Fibroblast of mammary gland (primary cell): ENCODE measurements around the gene MICAL2.

Experiments used
- DNase-seq: peaks from one replicate; pipeline ENCODE4 v3.0.0-alpha.2; 2010; ENCODE audit warnings: low read depth
- H3K4me3 ChIP-seq: 2 replicates; pipeline ENCODE4 v1.5.1; 2011; ENCODE audit warnings: low read depth, mild to moderate bottlenecking, low read length, moderate library complexity; ENCODE audit not compliant: control insufficient read depth
- TF ChIP-seq, protein P1 (sequence below): conservative IDR thresholded peaks from 2 replicates; pipeline ENCODE4 v1.5.1; 2011; ENCODE audit warnings: low read depth, low read length, inconsistent platforms; ENCODE audit not compliant: control insufficient read depth, insufficient read depth

The MICAL2 gene

DNA sequence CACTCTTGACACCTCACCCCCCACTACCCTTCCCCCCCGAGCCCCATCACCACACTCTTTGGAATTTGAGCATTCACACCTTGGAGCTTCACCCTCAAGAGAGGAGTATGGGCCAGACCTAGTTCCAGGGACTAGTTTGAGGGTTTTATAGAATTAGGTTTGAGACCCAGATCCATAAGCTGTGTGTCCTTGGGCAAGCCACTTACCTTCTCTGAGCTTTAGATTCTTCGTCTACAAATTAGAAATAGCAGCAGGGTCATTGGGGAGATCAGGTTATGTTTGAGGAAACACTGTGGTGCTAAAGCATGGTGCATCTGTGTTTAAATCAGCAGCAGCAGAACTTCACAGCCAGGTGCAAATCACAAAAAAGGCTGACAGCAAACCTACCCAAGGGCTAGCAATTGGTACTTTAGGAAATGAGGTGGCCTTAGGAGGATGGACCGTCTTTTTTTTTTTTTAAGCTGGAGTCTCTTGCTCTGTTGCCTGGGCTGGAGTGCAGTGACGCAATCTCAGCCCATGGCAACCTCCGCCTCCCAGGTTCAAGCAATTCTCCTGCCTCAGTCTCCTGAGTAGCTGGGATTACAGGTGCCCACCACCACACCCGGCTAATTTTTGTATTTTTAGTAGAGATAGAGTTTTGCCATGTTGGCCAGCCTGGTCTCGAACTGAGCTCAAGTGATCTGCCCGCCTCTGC is 114.8 kb downstream of the MICAL2 start:
- no peak for DNase-seq
- H3K4me3 ChIP-seq: no peak overlapping the region
- TF ChIP-seq, protein P1, sequence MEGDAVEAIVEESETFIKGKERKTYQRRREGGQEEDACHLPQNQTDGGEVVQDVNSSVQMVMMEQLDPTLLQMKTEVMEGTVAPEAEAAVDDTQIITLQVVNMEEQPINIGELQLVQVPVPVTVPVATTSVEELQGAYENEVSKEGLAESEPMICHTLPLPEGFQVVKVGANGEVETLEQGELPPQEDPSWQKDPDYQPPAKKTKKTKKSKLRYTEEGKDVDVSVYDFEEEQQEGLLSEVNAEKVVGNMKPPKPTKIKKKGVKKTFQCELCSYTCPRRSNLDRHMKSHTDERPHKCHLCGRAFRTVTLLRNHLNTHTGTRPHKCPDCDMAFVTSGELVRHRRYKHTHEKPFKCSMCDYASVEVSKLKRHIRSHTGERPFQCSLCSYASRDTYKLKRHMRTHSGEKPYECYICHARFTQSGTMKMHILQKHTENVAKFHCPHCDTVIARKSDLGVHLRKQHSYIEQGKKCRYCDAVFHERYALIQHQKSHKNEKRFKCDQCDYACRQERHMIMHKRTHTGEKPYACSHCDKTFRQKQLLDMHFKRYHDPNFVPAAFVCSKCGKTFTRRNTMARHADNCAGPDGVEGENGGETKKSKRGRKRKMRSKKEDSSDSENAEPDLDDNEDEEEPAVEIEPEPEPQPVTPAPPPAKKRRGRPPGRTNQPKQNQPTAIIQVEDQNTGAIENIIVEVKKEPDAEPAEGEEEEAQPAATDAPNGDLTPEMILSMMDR: no peak

DNA sequence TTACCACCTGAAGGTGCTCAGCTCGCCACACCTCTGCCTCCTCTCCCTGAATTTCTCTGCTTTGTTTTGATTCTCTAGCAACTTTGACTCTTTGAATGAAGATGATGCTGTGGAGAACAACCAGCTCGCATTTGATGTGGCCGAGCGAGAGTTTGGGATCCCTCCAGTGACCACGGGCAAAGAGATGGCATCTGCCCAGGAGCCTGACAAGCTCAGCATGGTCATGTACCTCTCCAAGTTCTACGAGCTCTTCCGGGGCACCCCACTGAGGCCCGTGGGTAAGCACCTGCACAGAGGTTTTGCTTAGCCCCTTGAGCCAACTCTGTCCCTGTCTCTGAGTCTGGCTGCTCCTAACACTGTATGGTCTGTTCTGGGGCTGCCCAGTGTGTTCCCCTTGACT is 115.7 kb downstream of the MICAL2 start:
- TF ChIP-seq, protein P1: no peak
- DNase-seq: no peak
- H3K4me3 ChIP-seq: no peak overlapping the region

DNA sequence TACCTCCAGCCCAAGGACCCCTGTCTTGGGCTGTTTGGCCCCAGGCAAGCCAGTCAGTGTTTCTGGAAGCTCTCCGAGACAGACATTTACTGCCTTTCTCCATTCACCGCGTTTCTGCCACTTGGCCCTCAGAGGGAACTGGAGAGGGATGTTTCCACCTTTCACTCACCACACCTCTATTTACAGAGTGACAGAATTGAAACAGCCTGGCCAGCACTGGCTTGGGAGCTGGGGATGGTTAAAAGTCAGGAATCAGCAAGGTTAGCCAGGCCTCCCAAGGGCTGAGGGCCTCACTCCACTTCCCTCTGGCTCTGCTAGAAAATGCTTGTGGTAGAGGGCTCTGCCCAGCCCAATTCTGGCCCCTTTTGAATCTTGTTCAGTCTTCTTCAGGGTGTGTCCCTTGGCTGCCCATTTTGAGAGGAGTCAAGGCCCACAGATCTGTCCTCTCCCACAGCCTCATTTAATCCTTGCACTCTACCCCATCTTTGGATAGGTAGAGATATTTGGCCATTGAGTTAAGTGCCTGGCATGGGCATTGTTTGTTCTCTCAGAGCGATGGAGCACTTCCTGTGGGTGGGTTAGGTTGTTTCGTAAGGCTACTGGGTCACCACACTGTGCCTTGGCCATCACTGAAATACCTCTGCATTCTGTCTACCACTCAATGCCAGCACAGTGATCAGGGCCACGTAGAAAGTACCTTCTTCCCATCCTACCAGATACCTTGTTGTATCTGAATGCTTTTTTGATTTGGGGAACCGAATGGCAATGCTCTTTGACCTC is 119.2 kb downstream of the MICAL2 start:
- no peak overlapping the region for H3K4me3 ChIP-seq

DNA sequence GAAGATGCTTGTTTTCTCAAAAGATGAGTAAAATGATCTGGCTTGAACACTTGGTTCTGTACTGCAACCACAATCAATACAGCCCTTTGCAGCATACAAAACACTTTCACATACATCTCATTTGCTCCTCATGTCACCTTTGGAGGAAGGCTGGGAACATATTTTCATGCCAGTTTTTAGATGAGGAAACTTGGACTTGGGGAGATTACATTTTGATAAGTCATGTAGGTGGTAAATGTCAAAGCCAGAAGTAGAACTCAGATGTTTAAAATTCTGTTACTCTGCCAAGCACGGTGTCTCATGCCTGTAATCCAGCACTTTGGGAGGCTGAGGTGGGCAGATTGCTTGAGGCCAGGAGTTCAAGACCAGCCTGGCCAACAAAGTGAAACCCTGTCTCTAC is 121.8 kb downstream of the MICAL2 start:
- no peak overlapping the region for H3K4me3 ChIP-seq
- TF ChIP-seq, protein P1: no peak
- DNase-seq: peak; percentile 65

More for the DNA sequence above, 119.2 kb downstream of the MICAL2 start:
- DNase-seq: no peak
- TF ChIP-seq, protein P1: no peak

DNA sequence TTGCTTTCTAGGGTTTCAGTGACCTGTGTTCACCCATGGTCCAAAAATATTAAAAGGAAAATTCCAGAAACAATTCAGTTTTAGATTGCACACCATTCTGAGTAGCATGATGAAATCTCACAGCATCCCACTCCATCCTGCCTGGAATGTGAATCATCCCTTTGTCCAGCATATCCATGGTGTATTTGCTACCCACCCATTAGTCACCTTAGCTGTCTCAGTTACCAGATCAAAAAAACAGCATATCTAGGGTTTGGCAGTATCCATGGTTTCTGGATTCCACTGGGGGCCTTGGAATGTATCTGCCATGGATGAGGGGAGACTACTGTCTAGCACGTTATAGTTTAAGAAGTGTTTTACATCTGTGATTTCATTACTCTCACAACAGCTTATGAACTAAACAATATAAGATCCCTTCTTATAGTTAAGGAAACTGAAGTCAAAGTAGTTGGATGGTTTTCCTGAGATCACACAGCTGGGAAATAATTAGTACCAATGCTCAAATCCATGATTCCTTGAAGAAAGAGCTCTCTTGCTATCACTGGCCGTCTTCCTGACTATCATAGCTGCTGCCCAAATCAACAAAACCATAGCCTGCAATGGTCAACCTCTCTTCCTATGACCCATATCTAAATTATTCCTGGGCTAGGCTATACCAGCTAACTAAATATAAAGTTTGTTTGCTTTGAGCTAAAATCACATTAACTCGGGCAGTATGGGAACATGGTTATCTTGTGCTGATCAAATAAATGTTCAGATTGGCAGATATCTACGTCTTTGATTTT is 122.6 kb downstream of the MICAL2 start:
- no peak overlapping the region for H3K4me3 ChIP-seq
- TF ChIP-seq, protein P1: no peak
- peak; percentile 92 for DNase-seq

DNA sequence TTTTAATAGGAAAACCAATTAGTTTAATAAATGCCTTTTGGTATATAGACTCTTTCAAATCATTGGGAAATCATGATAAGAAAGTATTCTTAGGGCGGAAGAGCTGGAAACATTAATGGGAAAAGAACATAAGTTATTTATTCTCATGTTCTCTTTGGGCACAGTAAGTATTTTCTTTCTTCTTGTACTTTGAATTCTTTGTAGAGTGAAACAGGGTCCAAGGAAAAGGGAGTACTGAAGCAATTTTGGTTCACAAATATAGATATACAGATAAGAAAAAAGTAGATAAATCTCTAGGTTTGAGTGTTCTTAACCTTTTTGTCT is 123.2 kb downstream of the MICAL2 start:
- TF ChIP-seq, protein P1: no peak
- no peak for DNase-seq
- no peak overlapping the region for H3K4me3 ChIP-seq
